ENCODE data around the gene MEIKIN.

- TF ChIP-seq, protein P1, sequence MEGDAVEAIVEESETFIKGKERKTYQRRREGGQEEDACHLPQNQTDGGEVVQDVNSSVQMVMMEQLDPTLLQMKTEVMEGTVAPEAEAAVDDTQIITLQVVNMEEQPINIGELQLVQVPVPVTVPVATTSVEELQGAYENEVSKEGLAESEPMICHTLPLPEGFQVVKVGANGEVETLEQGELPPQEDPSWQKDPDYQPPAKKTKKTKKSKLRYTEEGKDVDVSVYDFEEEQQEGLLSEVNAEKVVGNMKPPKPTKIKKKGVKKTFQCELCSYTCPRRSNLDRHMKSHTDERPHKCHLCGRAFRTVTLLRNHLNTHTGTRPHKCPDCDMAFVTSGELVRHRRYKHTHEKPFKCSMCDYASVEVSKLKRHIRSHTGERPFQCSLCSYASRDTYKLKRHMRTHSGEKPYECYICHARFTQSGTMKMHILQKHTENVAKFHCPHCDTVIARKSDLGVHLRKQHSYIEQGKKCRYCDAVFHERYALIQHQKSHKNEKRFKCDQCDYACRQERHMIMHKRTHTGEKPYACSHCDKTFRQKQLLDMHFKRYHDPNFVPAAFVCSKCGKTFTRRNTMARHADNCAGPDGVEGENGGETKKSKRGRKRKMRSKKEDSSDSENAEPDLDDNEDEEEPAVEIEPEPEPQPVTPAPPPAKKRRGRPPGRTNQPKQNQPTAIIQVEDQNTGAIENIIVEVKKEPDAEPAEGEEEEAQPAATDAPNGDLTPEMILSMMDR (IDR thresholded peaks at IDR 0.05), result no peak
- no peak for TF ChIP-seq EP300 (IDR thresholded peaks at IDR 0.05)
Observed at GRCh38 chr5:131769961-131770360, 175.5 kb downstream of the MEIKIN start.

All from ovary (tissue), 3 donors.